Measurements from ENCODE around the gene STAT5B.

Gene STAT5B

DNA sequence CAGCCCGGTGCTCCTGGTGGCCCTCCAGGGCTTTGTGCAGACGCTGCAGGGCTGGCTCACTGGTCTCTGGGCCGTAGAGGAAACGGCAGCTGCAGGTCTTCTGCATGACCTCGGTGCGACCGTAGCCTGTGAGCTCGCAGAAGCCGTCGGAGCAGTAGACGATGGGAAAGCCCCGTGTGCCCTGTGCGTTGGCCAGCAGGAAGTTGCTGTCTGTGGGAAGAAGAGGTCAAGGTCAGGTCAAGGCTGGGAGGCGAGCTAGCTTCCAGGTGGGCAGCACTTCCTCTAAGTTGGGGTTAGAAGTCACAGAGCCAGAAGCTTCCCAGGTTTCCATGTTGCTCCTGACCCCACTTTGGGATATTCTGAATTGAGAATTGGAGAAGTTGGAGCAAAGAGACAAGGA, 97.4 kb downstream of the STAT5B start:
- peak; percentile 42 to 63 for DNase-seq

DNA sequence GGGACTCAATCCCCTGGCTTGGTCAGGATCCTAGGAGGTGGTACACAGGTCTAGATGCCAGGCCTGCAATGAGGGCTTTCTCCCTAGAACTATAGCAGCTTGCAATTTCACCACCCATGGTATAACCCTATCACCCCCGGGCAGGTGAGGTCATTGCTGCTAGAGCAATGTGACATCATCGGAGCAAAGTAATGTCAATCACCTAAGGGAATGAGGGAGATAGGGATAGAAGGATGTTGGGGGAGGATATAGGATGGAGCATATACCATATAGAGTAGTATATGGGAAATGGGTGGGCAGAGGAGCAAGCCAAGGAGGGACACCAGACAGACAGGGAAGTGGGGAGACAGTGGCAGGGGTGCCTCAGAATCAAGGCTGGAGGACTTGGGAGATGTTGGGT, 98.5 kb downstream of the STAT5B start:
- DNase-seq: no peak

DNA sequence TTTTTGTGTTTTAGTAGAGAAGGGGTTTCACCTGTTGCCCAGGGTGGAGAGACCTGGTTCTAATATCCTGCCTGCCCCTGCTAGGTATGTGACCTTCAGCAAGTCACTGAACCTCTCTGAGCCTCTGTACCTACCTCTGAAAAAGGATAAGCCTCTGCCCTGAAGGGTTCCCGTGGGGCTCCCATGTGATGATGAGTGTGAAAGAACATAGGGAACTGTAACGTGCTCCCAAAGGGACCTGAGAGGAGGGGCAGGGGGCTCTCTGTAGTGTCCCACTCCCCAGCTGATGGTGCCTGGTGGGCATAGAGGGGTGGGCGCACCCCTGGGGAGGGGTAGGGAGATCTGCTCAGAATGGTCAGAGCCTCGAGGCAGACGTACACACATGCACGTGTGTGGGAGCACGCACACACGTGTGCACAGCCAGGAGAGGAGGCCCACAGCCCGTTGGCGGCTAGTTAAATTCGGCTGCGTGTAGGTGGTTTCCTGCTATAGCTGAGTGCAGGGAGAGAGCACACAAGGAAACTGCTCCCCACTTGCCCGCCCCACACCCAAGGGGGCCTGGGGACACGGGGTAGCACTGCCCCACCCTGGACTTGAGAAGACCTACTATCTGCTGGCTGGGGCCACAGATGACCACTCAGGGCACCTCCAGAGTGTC, 101.9 kb downstream of the STAT5B start:
- no peak for DNase-seq

DNA sequence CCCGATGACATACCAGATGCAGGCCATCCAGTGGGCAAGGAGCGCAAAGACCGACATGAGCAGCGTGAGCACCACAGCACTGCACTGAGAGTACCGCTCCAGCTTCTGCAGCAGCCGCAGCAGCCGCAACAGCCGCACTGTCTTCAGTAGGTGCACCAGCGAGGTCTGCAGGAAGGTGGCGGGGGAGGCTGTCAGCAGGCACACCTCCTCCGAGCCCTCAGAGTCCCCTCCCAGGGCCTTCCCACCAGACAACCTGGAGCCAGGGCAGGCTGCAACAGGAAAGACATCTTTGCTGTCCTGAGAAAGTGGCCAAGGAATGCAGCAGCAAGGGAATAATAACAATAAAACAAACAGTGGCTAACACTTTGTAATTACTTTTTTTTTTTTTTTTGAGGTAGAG, 104.4 kb downstream of the STAT5B start:
- no peak for DNase-seq

DNA sequence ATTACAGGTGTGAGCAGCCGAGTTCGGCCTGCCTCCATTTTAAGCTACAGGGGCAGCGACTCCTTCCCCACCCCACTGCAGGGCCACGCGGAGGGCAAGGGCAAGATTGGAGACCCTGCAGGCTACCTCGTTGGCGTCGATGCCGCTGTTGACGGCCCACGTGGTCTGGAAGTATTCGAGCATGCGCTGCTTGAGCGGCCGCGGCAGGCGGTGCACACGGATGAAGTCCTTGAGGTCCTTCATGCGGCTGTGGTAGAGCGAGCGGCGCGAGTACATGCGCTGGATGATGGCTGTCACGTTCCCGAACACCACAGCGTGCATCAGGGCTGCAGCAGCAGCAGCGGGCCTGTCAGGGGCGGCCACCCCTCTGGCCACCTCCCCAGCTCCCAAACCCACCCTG, 106.8 kb downstream of the STAT5B start:
- DNase-seq: no peak

DNA sequence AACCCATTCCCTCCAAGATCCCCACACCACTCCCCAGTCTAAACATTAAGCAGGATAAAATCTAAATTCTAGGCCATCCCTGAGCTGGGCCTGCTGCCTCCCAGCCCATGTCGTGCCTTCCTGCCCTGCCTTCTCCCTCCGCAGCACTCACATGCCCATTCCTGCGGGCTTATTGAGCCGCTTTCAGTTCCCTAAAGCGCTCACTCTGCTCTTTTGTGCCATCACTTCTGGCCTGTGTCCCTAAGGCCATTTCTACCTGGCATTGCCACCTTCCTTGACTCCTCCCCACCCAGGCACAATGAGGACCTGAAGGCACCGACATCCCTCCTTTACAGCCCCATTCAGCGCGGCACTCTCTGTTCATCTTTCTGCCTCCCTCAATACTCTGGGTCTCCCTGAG, 108.4 kb downstream of the STAT5B start:
- no peak for DNase-seq

DNA sequence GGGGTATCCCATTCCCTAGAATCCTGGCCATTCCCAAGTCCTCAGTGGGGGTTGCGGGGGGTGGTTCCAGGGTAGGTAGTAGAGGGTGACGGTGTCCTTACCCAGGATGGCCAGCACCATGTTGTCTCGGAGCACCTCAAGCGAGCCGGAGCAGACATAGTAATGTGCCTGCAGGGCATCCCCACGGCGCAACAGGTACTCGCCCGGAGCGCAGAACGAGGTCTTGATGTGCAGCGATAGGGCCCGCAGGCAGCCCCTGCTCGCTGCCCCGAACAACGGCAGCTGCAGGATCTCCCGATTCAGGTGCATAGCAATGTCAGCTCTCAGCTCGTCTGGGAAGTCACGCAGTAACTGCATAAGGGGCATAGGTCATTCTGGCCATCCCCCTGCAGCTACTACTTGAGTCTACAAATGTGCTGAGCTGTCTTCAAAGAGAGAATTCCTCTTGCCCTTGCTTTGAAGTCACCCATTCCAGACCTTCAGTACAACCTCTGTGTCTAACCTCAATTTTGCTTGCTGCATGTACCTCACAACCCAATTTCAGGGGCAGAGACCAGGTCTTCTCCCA, 109.9 kb downstream of the STAT5B start:
- no peak for DNase-seq

DNA sequence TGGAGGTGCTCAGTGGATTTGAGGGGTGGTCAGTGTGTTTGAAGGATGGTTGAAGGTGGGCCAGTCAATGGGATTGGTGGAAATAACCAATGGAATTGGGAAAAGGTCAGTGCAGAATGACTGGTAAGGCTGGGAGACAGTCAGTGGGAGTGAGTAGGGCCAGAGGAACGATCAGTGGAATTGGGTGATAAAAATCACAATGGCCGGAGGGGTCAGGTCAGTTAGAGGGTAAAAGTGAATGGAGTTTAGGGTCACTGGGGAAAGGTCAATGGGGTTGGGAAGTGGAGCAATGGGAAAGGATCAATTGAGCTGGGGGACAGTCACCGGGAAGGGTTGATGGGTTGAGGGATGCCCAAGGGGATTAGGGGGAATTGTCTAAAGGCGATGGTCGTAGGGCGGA, 110.4 kb downstream of the STAT5B start:
- DNase-seq: no peak

DNA sequence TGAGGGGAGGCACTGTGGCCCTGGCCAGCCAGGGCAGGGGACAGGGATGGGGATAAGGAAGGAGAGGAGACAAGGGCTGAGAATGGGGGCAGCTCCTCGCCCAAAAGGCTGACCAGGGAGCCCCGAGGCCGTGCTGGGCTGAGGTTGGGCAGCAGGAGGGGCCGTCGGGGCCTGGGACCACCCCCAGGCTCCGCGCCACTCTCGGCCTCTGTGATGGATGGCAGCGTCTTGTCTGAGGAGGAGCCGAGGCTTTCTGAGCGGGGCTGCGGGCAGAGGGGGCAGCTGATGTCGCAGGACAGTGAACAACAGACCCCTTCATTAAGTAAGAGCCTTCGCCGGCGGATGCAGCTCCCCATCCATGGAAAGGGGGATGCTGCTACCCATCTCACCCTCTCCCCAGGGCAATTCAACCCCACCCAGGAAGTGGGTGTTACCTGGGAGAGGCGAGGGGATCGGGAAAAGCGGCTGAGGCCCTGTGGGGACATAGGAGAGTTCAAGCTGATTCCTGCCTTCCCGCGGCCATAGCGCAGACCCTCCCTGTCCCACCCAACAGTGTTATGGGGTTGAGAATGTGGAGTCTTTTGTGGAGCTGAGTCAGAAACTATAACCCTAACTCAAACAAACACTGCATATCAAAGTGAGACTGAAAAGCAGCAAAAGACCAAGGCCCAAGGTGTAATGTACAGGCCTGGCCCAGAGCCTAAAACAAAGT, 112.3 kb downstream of the STAT5B start:
- DNase-seq: no peak

DNA sequence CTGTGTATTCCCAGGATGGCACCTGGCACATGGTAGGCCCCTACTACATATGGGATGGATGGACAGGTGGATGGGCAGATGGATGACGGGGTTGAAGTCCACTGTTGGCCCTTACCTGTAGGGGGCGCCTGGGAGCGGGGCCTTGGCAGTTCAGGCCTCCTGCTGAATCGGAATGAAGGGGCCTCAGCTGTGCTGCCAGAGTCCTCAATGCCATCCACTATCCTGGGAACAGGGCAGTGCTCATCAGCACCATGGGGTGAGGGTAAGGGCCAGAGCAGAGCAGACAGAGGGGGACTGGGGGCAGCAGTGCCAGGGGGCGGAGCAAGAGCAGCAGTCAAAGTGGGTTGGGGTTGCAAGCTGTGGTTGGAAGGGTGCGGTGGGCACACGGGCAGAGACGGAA, 113.1 kb downstream of the STAT5B start:
- peak in 1 of 2 donors; percentile 22 for DNase-seq

DNA sequence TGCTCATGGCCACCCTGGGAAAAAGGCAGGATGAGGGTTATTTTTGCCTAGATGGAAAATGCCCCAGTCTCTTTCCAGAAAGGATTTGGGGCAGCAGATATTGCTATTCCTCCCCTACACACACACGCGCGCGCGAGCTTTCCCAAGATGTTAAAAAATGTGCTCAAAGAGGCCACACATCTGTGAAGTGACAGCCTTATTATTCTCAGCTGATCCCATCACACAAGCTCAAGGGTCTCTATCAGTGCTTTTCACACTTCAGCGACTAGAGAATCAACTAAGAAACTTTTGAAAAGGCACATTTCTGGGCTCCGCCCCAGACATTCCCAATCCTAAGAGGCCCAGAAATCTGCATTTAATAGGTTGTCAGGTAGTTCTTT, 115.7 kb downstream of the STAT5B start:
- DNase-seq: no peak

DNA sequence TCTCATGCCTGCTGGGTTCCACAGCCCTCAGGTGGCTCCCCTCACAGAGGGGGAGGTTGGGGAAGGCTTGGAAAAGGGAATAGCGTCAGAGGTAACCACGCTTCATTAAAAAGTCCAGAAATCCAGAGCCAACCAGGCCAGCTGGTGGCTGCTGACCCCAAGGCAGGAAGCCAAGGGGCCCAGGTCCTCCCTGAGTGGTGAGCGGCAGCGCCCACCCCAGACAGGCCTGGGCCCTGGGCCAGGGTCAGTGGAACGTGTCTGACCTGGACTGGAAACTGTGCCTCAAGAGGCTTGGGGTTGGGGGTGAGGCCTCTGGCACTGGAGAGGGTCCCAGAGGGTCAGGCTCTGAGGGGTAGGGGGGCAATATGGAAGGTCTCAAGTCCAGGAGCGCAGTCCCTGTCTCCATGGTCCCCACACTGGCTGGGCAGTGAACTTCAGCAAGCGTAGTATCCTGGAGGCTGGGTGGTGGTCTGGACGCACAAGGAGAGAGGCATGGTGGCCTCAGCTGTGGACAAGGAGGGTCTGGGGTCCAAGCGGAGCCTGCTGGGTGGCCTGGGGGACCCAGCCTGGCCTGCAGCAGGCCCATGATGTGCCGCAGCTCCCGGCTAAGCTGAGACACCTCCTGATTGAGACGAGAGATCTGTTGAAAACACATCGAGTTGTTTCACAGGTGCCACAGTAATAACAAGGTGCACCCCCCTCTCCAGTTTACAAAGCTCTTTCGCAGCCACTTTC, 116.2 kb downstream of the STAT5B start:
- no peak for DNase-seq

DNA sequence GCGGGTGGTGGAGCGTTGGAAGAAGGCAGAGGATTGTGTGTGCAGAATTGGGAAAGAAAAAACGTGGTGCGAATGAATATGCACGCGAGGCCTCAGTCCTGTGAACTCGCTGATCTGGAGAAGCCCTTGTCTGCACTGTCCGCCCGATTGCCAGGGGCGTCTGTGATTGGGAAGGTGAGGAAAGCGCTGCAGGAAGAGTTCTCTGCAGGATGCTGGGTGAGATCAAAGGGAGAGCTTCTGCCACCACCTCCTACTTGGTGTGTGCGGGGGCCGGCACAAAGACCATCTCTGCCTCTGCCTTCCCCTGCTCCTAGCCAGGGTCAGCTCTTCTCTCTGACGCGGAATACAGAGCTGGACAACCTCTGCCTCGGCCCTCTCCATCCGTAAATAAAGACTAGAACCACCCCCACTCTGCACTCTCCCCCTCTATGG, 120.6 kb downstream of the STAT5B start:
- DNase-seq: no peak

DNA sequence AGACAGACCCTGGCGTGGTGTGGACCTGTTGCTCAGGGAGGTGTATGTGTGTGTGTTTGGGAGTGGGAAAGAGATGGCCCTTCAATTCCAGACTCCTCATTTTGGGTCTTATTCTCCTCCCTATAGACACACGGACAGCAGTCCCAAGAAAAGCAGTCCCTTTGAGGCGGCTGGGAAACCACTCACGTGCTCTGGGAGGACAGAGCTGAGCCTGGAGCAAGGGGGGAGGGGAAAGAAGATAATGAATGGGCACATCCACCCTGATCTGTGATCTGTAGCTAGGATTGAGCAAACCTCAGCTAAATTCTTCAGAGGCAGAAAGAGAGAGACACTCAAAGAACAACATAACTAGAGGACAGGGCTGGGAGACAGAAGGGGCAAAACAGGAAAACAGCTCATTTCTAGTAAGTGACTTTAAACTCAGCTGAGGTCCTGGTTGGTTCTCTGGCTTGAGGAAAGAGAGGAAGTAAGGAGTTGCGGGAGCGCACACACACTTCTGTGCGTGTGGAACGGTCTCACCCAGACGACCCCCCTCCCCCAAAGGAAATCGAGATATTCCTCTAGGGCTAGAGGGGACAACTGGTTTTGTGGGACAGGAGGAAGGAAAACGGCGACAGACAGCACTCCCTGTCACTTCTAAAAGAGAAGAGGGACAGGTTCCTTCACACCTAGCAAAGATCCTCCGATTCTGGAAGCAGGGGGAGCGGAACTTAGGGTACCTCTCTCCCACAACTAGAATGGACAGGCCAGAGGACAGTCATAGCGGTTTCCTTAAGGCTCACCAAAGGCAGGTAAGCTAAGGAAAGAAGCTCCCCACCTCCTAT, 122.1 kb downstream of the STAT5B start:
- peak in 1 of 2 donors; percentile 11 for DNase-seq
